RWPE1 (cell line): ENCODE measurements around the gene PDE1C.

Experiments
- CTCF ChIA-PET: fragments of 350-600 bp; sonication (Branson Sonifier 250); formaldehyde crosslinking; extraction: SDS; loops from one replicate; lab custom pipeline; 2021; lab: Yijun Ruan, JAX
- POLR2A ChIA-PET: fragments of 400-600 bp; formaldehyde crosslinking; extraction: SDS; loops from one replicate; lab custom pipeline; 2020; ENCODE audit warnings: antibody characterized with exemption; ENCODE audit not compliant: low non-redundant PET; lab: Yijun Ruan, JAX
- DNase-seq: peaks from one replicate; pipeline ENCODE4 v3.0.0; 2012; ENCODE audit warnings: low spot score
- H3K27ac ChIP-seq: fragments of 450-650 bp; 2 replicates; pipeline ENCODE4 v1.5.1; 2017
- TF ChIP-seq, protein P1 (sequence below): fragments of 450-650 bp; conservative IDR thresholded peaks from 2 replicates; pipeline ENCODE4 v1.5.1; 2017; ENCODE audit warnings: low read depth, mild to moderate bottlenecking

The PDE1C gene

DNA sequence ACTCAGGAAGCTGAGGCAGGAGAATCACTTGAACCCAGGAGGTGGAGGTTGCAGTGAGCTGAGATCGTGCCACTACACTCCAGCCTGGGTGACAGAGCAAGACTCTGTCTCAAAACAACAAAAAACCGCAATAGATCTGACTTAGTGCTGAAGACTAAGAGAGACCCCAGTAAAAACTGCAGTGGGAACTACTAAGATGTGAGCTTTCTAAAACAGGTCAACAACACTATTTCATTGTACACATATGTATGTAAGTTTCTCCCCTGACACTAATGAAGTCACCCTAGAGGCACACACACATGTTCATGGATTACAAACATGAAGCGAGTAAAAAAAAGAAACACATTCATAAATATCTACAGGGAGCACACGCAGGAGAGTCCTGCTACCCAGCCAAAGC is 68.3 kb downstream of the PDE1C start:
- TF ChIP-seq, protein P1, sequence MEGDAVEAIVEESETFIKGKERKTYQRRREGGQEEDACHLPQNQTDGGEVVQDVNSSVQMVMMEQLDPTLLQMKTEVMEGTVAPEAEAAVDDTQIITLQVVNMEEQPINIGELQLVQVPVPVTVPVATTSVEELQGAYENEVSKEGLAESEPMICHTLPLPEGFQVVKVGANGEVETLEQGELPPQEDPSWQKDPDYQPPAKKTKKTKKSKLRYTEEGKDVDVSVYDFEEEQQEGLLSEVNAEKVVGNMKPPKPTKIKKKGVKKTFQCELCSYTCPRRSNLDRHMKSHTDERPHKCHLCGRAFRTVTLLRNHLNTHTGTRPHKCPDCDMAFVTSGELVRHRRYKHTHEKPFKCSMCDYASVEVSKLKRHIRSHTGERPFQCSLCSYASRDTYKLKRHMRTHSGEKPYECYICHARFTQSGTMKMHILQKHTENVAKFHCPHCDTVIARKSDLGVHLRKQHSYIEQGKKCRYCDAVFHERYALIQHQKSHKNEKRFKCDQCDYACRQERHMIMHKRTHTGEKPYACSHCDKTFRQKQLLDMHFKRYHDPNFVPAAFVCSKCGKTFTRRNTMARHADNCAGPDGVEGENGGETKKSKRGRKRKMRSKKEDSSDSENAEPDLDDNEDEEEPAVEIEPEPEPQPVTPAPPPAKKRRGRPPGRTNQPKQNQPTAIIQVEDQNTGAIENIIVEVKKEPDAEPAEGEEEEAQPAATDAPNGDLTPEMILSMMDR = no peak
- CTCF ChIA-PET = no interaction called here
- H3K27ac ChIP-seq = no peak overlapping the region
- POLR2A ChIA-PET = no interaction called here
- no peak for DNase-seq

- TF ChIP-seq, protein P1 = no peak
- H3K27ac ChIP-seq = no peak overlapping the region
- CTCF ChIA-PET = no interaction called here
- POLR2A ChIA-PET = no interaction called here
- DNase-seq = no peak
Observed at GRCh38 chr7:31997423-31997822, 72.8 kb downstream of the PDE1C start.

GRCh38 chr7:31995134-31995533 is 75.1 kb downstream of the PDE1C start:
- TF ChIP-seq, protein P1 = no peak
- no peak overlapping the region for H3K27ac ChIP-seq
- CTCF ChIA-PET = interaction anchor here (0.5 kb wide), 1 partner anchor 39 kb away, joined by 3 read pairs; no protein-coding TSS in a partner anchor
- DNase-seq = no peak
- POLR2A ChIA-PET = no interaction called here

DNA sequence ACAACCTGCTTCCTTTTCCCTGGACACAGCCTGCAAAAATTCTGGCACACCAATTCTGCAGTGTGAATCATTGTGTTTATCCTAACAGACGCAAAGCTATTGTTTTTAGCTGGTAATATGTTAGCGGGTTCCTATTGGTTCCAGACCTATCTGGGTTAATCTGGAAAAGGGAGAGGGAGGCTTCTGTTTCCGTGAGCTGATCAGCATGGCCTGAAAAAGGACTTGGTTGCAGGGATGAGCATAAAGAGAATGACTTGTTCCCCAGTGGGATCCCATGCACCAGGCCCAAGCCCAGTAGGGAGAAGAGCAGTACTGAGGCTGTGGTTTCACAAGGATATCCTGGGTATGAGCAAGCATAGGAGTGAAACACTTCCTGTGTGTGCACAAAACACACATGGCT is 78.4 kb downstream of the PDE1C start:
- H3K27ac ChIP-seq = no peak overlapping the region
- TF ChIP-seq, protein P1 = no peak
- DNase-seq = no peak
- ChIA-PET POLR2A (no interaction called here), CTCF (interaction anchor here (0.9 kb wide), 1 partner anchor 9 kb away, joined by 3 read pairs; no protein-coding TSS in a partner anchor)

DNA sequence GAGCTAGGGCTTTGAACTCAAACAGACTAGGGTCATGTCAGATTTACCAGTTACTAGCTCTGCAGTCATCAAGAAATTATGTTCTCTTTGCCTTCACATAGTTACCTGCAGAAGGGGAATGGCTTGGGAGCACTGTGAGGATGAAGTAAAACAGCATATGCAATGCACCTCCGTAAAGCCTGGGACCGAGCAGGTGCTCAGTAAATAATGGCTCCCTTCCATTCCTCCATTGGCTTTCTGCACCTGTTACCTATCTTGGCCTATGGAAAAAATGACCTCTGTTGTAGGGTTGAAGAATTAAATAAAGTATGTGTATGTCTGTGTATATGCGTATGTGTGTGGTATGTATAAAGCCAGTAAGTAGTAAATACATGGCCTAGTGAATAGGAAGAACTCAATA is 78.8 kb downstream of the PDE1C start:
- no peak overlapping the region for H3K27ac ChIP-seq
- CTCF ChIA-PET = interaction anchor here (0.6 to 0.9 kb wide), 3 partner anchors 9 to 120 kb away, joined by 3 read pairs; no protein-coding TSS in a partner anchor
- POLR2A ChIA-PET = no interaction called here
- TF ChIP-seq, protein P1 = no peak
- DNase-seq = no peak

GRCh38 chr7:31986878-31987518 is 83.2 kb downstream of the PDE1C start:
- no peak overlapping the region for H3K27ac ChIP-seq
- ChIA-PET CTCF (no interaction called here), POLR2A (no interaction called here)
- no peak for DNase-seq
- TF ChIP-seq, protein P1 = no peak
